Breast epithelium (tissue), 4 donors: Measurements from ENCODE around the gene PRDM11. TPM values are rescaled to one million over a fixed set of nuclear protein-coding genes. Genes with fewer than 3 reads are reported as not detected.

Experiments used
- DNase-seq, 2 donors: peaks; one replicate each; pipeline ENCODE4 v3.0.0-alpha.2; 2019; ENCODE audit warnings: low spot score in 2 of 2
- H3K27ac ChIP-seq, 2 donors: fragments of 200-600 bp; sonication (generic) in 1 of 2; one replicate each; pipeline ENCODE4 v1.5.1; 2016 to 2019; ENCODE audit warnings: mild to moderate bottlenecking in 1 of 2
- H3K27me3 ChIP-seq, 2 donors: fragments of 200-600 bp; sonication (generic) in 1 of 2; one replicate each; pipeline versions ENCODE4 v1.5.1 to v1.6.0; 2017 to 2019; ENCODE audit warnings: control low read depth in 1 of 2, mild to moderate bottlenecking in 1 of 2
- H3K36me3 ChIP-seq: fragments of 200-600 bp; one replicate; pipeline ENCODE4 v1.5.1; 2019
- H3K4me1 ChIP-seq, 2 donors: fragments of 200-600 bp; sonication (generic); one replicate each; pipeline ENCODE4 v1.5.1; 2016 to 2019; ENCODE audit warnings: control low read depth in 1 of 2
- H3K4me3 ChIP-seq, 3 donors: fragments of 200-600 bp; sonication (generic); 1 replicate in 2 of 3; 2 replicates in 1 of 3; pipeline ENCODE4 v1.5.1; 2016 to 2019; ENCODE audit warnings: mild to moderate bottlenecking in 3 of 3, moderate library complexity in 2 of 3
- H3K9me3 ChIP-seq, 2 donors: fragments of 200-600 bp; sonication (generic) in 1 of 2; one replicate each; pipeline ENCODE4 v1.5.1; 2016 to 2019; ENCODE audit warnings: control low read depth in 1 of 2
- POLR2A ChIP-seq: fragments of 450-650 bp; IDR thresholded peaks from one replicate; pipeline ENCODE4 v1.6.1; 2016; ENCODE audit warnings: antibody characterized with exemption, mild to moderate bottlenecking, moderate library complexity
- POLR2AphosphoS5 ChIP-seq, 3 donors: sonication (generic); formaldehyde crosslinking; IDR thresholded peaks; one replicate each; pipeline ENCODE4 v1.6.1; 2017; ENCODE audit warnings: antibody characterized with exemption in 3 of 3
- intact Hi-C: fragments of 100-400 bp; cut with DNase I; formaldehyde crosslinking; loops from one replicate; pipeline ENCODE4 v1.15.1; 2023; ENCODE audit warnings: low total_unique reads
- total RNA-seq, 3 donors: library from RNA; depleted of rRNA; stranded (reverse); fragments of >200 nt; gene quantifications; one replicate each; pipeline ENCODE4 v1.1.0, GENCODE V29; 2016
- TF ChIP-seq, protein P1 (sequence below), 3 donors: fragments of 450-650 bp; IDR thresholded peaks; one replicate each; pipeline ENCODE4 v1.5.1; 2016 to 2017; ENCODE audit warnings: antibody characterized with exemption in 3 of 3, mild to moderate bottlenecking in 3 of 3, moderate library complexity in 3 of 3

Gene PRDM11
- total RNA-seq, 3 donors from 2014 or later = 6.9 to 10.9 (median 10.8) TPM

DNA sequence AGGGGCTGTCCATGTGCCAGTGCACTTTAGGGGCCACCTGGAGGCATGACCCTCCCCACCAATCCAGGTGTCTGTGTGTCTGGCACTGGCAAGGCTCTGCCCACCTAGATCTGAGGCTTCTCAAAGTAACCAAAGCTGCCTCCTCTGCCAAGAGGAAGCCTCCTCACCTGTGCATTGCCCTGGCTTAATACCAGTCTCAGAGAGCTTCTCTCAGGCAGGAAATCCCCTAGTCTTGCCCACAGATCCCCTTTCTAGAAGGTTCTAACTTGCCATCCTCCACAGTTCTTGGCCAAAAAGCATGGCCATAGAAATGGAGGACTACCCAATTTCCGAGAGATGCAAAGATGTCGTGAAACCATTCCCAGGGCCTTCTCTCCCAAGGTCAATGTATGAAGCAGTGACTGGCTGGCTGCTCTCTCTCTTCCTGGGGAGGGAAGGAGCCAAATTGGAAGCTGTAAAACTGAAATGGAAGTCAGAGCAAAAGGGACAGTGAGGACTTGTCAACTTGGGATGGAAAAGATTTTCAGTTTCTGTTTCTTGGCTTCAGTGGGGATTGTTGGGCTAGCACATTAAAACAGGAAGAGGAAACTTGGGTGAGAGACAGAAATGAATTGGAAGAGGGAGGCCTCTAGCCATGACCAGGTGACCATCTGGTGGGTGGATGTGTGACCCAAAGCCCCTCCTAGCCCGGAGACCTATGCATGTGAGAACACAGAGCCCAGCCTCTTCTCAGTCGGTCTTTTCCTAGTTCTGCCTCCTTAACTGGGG is 68.8 kb downstream of the PRDM11 start:
- no peak for DNase-seq
- TF ChIP-seq POLR2A (no peak), POLR2AphosphoS5 (IDR thresholded peaks at IDR 0.05) (no peak)
- TF ChIP-seq, protein P1, sequence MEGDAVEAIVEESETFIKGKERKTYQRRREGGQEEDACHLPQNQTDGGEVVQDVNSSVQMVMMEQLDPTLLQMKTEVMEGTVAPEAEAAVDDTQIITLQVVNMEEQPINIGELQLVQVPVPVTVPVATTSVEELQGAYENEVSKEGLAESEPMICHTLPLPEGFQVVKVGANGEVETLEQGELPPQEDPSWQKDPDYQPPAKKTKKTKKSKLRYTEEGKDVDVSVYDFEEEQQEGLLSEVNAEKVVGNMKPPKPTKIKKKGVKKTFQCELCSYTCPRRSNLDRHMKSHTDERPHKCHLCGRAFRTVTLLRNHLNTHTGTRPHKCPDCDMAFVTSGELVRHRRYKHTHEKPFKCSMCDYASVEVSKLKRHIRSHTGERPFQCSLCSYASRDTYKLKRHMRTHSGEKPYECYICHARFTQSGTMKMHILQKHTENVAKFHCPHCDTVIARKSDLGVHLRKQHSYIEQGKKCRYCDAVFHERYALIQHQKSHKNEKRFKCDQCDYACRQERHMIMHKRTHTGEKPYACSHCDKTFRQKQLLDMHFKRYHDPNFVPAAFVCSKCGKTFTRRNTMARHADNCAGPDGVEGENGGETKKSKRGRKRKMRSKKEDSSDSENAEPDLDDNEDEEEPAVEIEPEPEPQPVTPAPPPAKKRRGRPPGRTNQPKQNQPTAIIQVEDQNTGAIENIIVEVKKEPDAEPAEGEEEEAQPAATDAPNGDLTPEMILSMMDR (IDR thresholded peaks at IDR 0.05) = no peak
- Histone ChIP-seq H3K9me3 (no peaks in the 10 kb centered on the region), H3K27ac (no peak overlapping the region), H3K4me1 (peaks cover 0 to 4% of the 10 kb centered on the region in 2 donors), H3K4me3 (no peak overlapping the region), H3K27me3 (no peaks in the 10 kb centered on the region), H3K36me3 (no peaks in the 10 kb centered on the region)
- intact Hi-C loops = no loop called here

DNA sequence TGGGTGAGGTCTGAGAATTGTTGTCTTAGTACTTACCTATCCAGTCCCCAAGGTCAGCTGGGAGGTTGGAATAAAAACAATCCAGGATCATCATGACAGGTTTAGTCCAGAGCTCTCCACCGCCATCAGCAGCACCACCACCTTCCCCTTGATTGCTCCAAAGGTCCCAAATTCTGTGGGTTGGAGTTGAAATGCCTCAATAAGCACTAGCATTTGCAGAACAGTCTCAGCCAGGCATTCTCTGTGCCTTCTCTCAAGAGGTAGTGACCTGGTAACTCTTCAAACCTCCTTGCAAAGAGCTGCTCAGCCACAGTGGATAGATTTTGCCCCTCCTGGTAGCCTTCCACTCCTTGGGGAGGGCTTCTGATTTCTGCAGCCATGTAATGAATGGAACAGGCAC is 69.6 kb downstream of the PRDM11 start:
- intact Hi-C loops = no loop called here
- H3K36me3 ChIP-seq = no peaks in the 10 kb centered on the region
- no peak for TF ChIP-seq POLR2A
- TF ChIP-seq POLR2AphosphoS5 (IDR thresholded peaks at IDR 0.05) = no peak
- TF ChIP-seq, protein P1 (IDR thresholded peaks at IDR 0.05) = no peak
- H3K27me3 ChIP-seq = no peaks in the 10 kb centered on the region
- H3K27ac ChIP-seq = no peak overlapping the region
- no peaks in the 10 kb centered on the region for H3K4me1 ChIP-seq
- no peak overlapping the region for H3K4me3 ChIP-seq
- no peak for DNase-seq
- no peaks in the 10 kb centered on the region for H3K9me3 ChIP-seq

DNA sequence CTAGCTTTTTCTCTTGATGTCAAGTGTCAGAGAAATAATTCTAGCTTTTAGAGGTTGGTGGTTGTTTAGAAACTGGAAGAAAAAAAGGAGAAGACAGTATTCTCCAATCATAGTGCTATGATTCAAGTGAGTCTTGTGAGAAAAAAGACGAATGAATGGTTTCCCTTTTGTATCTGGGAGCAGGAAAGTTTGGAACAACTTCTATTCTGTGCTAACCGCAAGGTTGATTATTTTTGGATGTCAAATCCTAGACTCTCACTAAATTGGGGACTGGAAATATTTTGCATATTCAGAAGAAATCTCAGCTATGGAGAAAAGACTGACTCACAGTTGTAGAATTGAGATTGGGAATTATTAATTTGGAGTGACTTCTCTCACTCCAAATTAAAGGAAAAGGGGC is 70.5 kb downstream of the PRDM11 start:
- H3K27ac ChIP-seq = no peak overlapping the region
- H3K4me3 ChIP-seq = no peak overlapping the region
- no peaks in the 10 kb centered on the region for H3K9me3 ChIP-seq
- H3K36me3 ChIP-seq = no peaks in the 10 kb centered on the region
- TF ChIP-seq POLR2A = no peak
- TF ChIP-seq, protein P1 (IDR thresholded peaks at IDR 0.05) = no peak
- no peak for TF ChIP-seq POLR2AphosphoS5 (IDR thresholded peaks at IDR 0.05)
- intact Hi-C loops = loop anchor here (1.0 kb wide), 1 partner anchor 14 kb away; no protein-coding TSS in a partner anchor
- H3K27me3 ChIP-seq = no peaks in the 10 kb centered on the region
- no peaks in the 10 kb centered on the region for H3K4me1 ChIP-seq
- DNase-seq = no peak

DNA sequence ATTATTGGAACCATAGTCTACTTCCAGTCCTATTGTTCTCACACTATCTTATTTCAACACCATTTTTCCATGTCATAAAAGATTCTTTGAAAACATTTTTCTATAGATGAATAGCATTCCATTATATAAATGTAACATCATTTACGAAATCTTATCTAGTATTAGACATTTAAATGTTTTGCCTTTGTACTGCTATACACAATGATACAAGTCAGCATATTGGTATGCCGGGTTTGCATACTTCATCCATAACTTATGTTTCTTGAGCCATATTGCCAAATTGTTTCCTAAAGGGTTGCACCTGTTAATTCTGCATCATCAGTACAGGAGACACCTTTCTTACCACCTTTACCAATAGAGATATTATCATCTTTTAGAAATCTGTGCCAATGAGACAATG is 71.6 kb downstream of the PRDM11 start:
- no peaks in the 10 kb centered on the region for H3K9me3 ChIP-seq
- H3K4me1 ChIP-seq = no peaks in the 10 kb centered on the region
- no peak for DNase-seq
- no peak overlapping the region for H3K27ac ChIP-seq
- no peaks in the 10 kb centered on the region for H3K36me3 ChIP-seq
- no peak overlapping the region for H3K4me3 ChIP-seq
- TF ChIP-seq, protein P1 (IDR thresholded peaks at IDR 0.05) = no peak
- TF ChIP-seq POLR2AphosphoS5 (IDR thresholded peaks at IDR 0.05) (no peak), POLR2A (no peak)
- no peaks in the 10 kb centered on the region for H3K27me3 ChIP-seq
- intact Hi-C loops = loop anchor here (1.0 kb wide), 1 partner anchor 15 kb away; no protein-coding TSS in a partner anchor

DNA sequence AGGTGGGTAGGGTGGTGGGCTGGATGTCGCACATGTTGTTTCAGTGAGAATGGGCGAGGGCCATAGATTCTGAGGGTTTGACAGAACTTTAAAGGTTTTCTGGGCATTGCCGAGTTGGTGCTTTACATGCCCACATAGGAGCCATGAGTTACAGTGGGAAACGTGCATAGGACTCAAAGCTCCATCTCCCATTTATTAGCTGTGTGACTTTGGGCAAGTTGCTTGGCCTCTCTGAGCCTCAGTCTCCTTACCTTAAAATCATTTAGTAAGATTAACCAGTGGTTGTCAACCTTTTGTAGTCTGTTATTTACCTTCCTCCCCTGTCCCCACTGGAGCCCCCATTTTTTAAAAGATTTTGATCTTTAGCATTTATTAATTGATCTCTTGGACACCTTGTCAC is 72.3 kb downstream of the PRDM11 start:
- no peak for TF ChIP-seq POLR2AphosphoS5 (IDR thresholded peaks at IDR 0.05)
- TF ChIP-seq POLR2A = no peak
- TF ChIP-seq, protein P1 (IDR thresholded peaks at IDR 0.05) = no peak
- H3K9me3 ChIP-seq = no peaks in the 10 kb centered on the region
- DNase-seq = no peak
- no peak overlapping the region for H3K4me3 ChIP-seq
- H3K4me1 ChIP-seq = no peaks in the 10 kb centered on the region
- no peak overlapping the region for H3K27ac ChIP-seq
- intact Hi-C loops = no loop called here
- H3K36me3 ChIP-seq = no peaks in the 10 kb centered on the region
- H3K27me3 ChIP-seq = no peaks in the 10 kb centered on the region
